HG03064 (cell line): ENCODE data around the gene GNAT2.

Source experiments
- ATAC-seq: cut with Tn5 transposase; IDR thresholded peaks from one replicate; pipeline ENCODE4 v1.9.1; 2021; ENCODE audit warnings: low read depth; ENCODE audit not compliant: unreplicated experiment

GNAT2 gene

DNA sequence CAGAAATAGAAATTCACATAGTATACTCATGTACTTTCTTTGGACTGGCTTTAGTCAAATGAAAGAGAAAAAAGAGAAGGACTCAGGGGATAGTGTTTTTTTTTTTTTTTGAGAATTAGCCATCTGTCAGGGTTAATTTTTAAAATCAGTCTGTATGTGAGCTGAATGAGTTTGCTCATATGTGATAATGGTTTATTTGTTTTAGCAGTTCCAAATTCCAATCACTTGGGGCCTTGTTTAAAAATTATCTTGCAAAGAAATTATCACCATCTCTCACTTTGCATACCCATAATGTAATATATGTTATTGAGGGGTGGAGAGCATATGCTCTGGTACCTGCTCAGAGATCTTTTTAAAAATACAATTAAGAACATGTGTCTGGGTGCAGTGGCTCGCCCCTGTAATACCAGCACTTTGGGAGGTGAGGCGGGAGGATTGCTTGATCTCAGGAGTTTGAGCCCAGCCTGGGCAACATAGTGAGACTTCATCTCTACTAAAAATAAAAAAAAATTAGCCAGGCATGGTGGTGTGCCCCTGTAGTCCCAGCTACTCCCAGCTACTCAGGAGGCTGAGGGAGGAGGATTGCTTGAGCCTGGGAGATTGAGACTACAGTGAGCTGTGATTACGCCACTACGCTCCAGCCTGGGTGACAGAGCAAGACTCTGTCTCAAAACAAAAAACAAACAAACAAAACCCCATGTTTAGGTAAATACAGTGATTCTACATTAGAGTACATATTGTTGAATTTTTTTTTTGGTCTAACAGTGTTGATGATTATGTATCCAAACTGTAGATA lies 51.3 kb downstream of the GNAT2 start:
- ATAC-seq = no peak

- ATAC-seq = no peak
These were observed 52.4 kb downstream of the GNAT2 start for GRCh38 chr1:109566982-109567381.

- no peak for ATAC-seq
These were observed 54.2 kb downstream of the GNAT2 start for GRCh38 chr1:109565241-109565640.

DNA sequence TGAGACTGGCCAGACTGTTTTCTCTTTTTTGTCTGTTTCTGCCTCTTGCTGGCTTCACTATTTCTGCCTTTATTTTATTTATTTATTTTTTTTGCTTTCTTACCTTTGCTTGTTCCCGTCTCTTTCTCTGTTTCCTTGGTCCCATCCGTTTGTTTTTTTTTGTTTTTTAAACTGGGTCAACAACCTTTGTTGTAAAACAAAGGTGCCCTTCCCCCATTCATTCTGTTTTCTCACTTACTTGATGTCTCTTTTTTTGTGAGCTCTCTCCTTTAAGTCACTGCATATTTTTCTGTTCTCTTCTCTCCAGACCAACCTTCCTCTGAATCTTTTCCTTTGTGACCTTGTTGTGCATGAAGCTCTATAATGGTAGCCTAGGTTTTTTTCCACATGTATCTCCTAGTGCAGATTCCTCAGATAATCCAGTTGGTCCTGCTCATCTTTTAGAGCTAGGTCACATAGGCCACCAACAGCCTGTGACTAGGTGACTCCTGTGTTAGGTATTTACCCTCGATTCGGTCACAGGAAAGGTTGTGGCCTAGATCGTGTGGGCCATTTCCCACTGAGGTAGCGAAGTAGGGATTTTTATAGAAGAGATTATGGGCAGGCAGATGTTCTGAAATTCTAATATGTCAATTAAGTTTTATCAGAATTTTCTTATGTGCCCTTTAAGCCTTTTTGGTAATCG lies 55.1 kb downstream of the GNAT2 start:
- ATAC-seq = no peak

GRCh38 chr1:109559995-109560394 lies 59.4 kb downstream of the GNAT2 start:
- no peak for ATAC-seq

DNA sequence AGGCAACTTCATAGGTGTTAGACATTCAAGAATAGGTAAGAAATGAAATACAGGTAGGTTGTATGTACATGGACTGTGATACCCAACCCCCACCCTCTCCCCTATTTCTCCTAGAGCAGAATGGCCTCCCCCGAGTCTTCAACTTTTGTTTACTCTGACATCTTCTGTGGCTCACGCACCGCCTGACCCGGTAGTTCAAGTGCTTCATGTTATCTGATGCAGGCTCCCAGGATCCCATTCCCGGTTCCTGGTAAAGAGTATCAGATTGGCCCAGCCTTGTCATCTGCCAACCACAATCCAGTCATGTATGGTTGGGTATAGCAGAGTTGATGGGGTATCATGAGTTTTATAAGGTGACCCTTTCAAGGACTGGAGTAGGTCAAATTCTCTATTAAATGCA lies 61.9 kb downstream of the GNAT2 start:
- ATAC-seq = no peak

DNA sequence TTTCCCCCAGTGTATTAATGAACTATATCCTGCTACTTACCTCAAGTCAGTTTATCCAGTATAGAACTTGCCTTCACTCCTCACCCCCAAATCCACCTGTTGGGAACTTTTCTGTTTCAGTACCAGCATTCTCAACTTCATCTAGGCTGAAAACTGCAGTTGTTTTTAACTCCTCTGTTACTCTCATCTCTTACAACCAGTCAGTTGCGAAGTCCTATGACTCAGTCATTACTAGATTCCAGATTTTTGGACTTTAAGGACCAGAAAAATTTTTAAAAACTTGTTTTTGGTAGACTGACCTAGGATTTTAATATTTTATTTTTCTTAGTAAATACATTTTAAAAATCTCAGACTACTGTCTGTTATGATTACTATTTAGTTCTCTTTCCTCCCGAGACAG lies 62.9 kb downstream of the GNAT2 start:
- ATAC-seq = no peak
